PC-9 (cell line): Measurements from ENCODE around the gene CCDC121.

ENCODE experiments used
- EZH2 ChIP-seq: fragments of 200-600 bp; sonication (generic); IDR thresholded peaks from 2 replicates; pipeline ENCODE4 v1.8.0; 2017; ENCODE audit warnings: antibody characterized with exemption, low read depth
- TF ChIP-seq, protein P1 (sequence below): fragments of 200-600 bp; sonication (generic); conservative IDR thresholded peaks from 2 replicates; pipeline ENCODE4 v1.6.1; 2017; ENCODE audit warnings: mixed run types, antibody characterized with exemption, mild to moderate bottlenecking, moderate library complexity

DNA sequence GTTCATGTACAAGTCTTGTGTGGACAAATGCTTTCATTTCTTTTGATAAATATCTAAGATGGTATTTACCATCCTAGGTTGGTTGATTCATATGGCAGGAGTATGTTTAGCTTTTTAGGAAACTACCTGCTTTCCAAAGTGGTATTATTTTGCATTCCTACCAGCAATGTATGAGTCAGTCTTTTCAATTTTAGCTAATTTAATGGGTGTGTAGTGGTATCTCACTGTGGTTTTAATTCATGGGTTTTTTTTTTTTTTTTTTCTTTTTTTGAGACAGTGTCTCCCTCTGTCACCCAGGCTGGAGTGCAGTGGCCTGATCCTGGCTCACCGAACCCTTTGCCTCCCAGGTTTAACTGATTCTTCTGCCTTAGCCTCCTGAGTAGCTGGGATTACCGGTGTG, 41.8 kb downstream of the CCDC121 start:
- TF ChIP-seq, protein P1, sequence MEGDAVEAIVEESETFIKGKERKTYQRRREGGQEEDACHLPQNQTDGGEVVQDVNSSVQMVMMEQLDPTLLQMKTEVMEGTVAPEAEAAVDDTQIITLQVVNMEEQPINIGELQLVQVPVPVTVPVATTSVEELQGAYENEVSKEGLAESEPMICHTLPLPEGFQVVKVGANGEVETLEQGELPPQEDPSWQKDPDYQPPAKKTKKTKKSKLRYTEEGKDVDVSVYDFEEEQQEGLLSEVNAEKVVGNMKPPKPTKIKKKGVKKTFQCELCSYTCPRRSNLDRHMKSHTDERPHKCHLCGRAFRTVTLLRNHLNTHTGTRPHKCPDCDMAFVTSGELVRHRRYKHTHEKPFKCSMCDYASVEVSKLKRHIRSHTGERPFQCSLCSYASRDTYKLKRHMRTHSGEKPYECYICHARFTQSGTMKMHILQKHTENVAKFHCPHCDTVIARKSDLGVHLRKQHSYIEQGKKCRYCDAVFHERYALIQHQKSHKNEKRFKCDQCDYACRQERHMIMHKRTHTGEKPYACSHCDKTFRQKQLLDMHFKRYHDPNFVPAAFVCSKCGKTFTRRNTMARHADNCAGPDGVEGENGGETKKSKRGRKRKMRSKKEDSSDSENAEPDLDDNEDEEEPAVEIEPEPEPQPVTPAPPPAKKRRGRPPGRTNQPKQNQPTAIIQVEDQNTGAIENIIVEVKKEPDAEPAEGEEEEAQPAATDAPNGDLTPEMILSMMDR, result no peak
- TF ChIP-seq EZH2, result no peak
